CD14-positive monocyte (primary cell): ENCODE measurements around the gene NUMB. TPM values are rescaled to one million over a fixed set of nuclear protein-coding genes. Genes with fewer than 3 reads are reported as not detected.

Source experiments
- DNase-seq, 3 donors: peaks; one replicate each; pipeline ENCODE4 v3.0.0-alpha.2; 2011 to 2022
- H2AFZ ChIP-seq: 2 replicates; pipeline ENCODE4 v1.6.0; 2012; ENCODE audit warnings: mild to moderate bottlenecking, low read depth, low read length, inconsistent platforms; ENCODE audit not compliant: insufficient read depth, poor library complexity, severe bottlenecking
- H3K27ac ChIP-seq, 2 donors: 1 replicate in 1 of 2; 2 replicates in 1 of 2; pipeline ENCODE4 v1.5.1; 2012 to 2013; ENCODE audit warnings: low read length in 2 of 2, control low read depth in 1 of 2, inconsistent platforms in 1 of 2, low read depth in 1 of 2, mild to moderate bottlenecking in 1 of 2
- H3K27me3 ChIP-seq, 2 donors: one replicate each; pipeline versions ENCODE4 v1.6.0 to v1.6.1; 2011 to 2013; ENCODE audit warnings: low read length in 2 of 2; ENCODE audit not compliant: control insufficient read depth in 2 of 2, insufficient read depth in 2 of 2
- H3K36me3 ChIP-seq, 2 donors: replicated peaks in 1 of 2; 1 replicate in 1 of 2; 2 replicates in 1 of 2; pipeline versions ENCODE4 v1.5.1 to v1.6.1; 2012 to 2013; ENCODE audit warnings: low read length in 2 of 2, control low read depth in 1 of 2, inconsistent platforms in 1 of 2, mild to moderate bottlenecking in 1 of 2; ENCODE audit not compliant: insufficient read depth in 2 of 2, control insufficient read depth in 1 of 2
- H3K4me1 ChIP-seq, 2 donors: 1 replicate in 1 of 2; 2 replicates in 1 of 2; pipeline versions ENCODE4 v1.5.1 to v1.6.1; 2012 to 2013; ENCODE audit warnings: low read length in 2 of 2, control low read depth in 1 of 2, inconsistent platforms in 1 of 2, mild to moderate bottlenecking in 1 of 2, moderate library complexity in 1 of 2; ENCODE audit not compliant: insufficient read depth in 2 of 2, control insufficient read depth in 1 of 2
- H3K4me2 ChIP-seq: replicated peaks from 2 replicates; pipeline ENCODE3; 2012; ENCODE audit warnings: low read length, moderate library complexity, mild to moderate bottlenecking; ENCODE audit not compliant: poor library complexity, severe bottlenecking; ENCODE audit errors: extremely low read depth
- H3K4me3 ChIP-seq, 3 experiments: fragments of 200-600 bp in 1 of 3; sonication (generic) in 1 of 3; replicated peaks in 1 of 3; 1 replicate in 2 of 3; 2 replicates in 1 of 3; pipeline ENCODE4 v1.5.1; 2011 to 2013; ENCODE audit warnings: low read length in 3 of 3, mild to moderate bottlenecking in 3 of 3, control low read depth in 2 of 3, low read depth in 2 of 3, inconsistent platforms in 1 of 3, moderate library complexity in 1 of 3
- H3K79me2 ChIP-seq: 2 replicates; pipeline ENCODE4 v1.6.0; 2012; ENCODE audit warnings: mild to moderate bottlenecking, control low read depth, inconsistent platforms, low read length, moderate library complexity; ENCODE audit not compliant: insufficient read depth
- H3K9ac ChIP-seq: 2 replicates; pipeline ENCODE4 v1.6.0; 2017; ENCODE audit warnings: low read length, mild to moderate bottlenecking; ENCODE audit not compliant: insufficient read depth, poor library complexity, severe bottlenecking
- H3K9me3 ChIP-seq, 2 donors: replicated peaks in 1 of 2; 1 replicate in 1 of 2; 2 replicates in 1 of 2; pipeline versions ENCODE4 v1.5.1 to v1.6.1; 2012 to 2013; ENCODE audit warnings: low read length in 2 of 2, control low read depth in 1 of 2; ENCODE audit not compliant: control insufficient read depth in 1 of 2, insufficient read depth in 1 of 2
- H4K20me1 ChIP-seq: 2 replicates; pipeline ENCODE4 v1.6.0; 2012; ENCODE audit warnings: mild to moderate bottlenecking, low read length, control low read depth, moderate library complexity; ENCODE audit not compliant: insufficient read depth
- H3K27ac Mint-ChIP-seq, 7 donors: one replicate each; pipeline ENCODE4 v1.8.0; 2020; ENCODE audit warnings: mild to moderate bottlenecking in 7 of 7, mixed read lengths in 7 of 7, moderate library complexity in 6 of 7, inconsistent platforms in 2 of 7
- H3K27me3 Mint-ChIP-seq, 3 donors: one replicate each; pipeline ENCODE4 v1.8.0; 2021 to 2022; ENCODE audit warnings: low read depth in 3 of 3, mild to moderate bottlenecking in 3 of 3, mixed read lengths in 3 of 3, moderate library complexity in 3 of 3, inconsistent platforms in 1 of 3
- H3K36me3 Mint-ChIP-seq, 2 donors: one replicate each; pipeline ENCODE4 v1.8.0; 2020; ENCODE audit warnings: mixed read lengths in 2 of 2, inconsistent platforms in 1 of 2, mild to moderate bottlenecking in 1 of 2
- H3K4me1 Mint-ChIP-seq: one replicate; pipeline ENCODE4 v1.8.0; 2020; ENCODE audit warnings: mild to moderate bottlenecking, mixed read lengths
- H3K4me3 Mint-ChIP-seq, 2 donors: one replicate each; pipeline ENCODE4 v1.8.0; 2020; ENCODE audit warnings: mild to moderate bottlenecking in 2 of 2, mixed read lengths in 2 of 2, moderate library complexity in 1 of 2
- H3K9me3 Mint-ChIP-seq, 7 donors: one replicate each; pipeline ENCODE4 v1.8.0; 2020 to 2022; ENCODE audit warnings: mixed read lengths in 7 of 7, mild to moderate bottlenecking in 6 of 7, moderate library complexity in 6 of 7, inconsistent platforms in 2 of 7
- CTCF ChIP-seq: fragments of 200-600 bp; IDR thresholded peaks from one replicate; pipeline ENCODE4 v1.8.0; 2022; ENCODE audit warnings: antibody characterized with exemption, mild to moderate bottlenecking
- WGBS: methylation state at CpG from one replicate; pipeline ENCODE4 v1.1.5; 2013; ENCODE audit warnings: missing lambda C conversion rate; ENCODE audit not compliant: insufficient coverage; 5-methylcytosine and 5-hydroxymethylcytosine counted together
- intact Hi-C, 2 donors: fragments of 100-400 bp; cut with micrococcal nuclease; formaldehyde crosslinking; loops; one replicate each; pipeline versions ENCODE4 v1.15.0 to v1.15.1; 2023
- polyA plus RNA-seq, 3 donors: library from polyadenylated mRNA; depleted of rRNA in 1 of 3; unstranded in 2 of 3; stranded (reverse) in 1 of 3; fragments of 300-500 nt in 2 of 3; fragments of >200 nt in 1 of 3; fragmentation: Illumina TruSeq in 2 of 3; gene quantifications; 1 replicate in 2 of 3; 2 replicates in 1 of 3; pipeline ENCODE4 v1.2.3, GENCODE V29; 2012 to 2021

Gene NUMB
- polyA plus RNA-seq, 3 donors: 83.4 to 223 (median 126) TPM

GRCh38 chr14:73273799-73274198, 184.5 kb downstream of the NUMB start:
- no peak for TF ChIP-seq CTCF
- intact Hi-C loops: loop anchor here in 1 of 2 donors (2.0 kb wide), 1 partner anchor 67 kb away; no protein-coding TSS in a partner anchor
- H3K4me3 Mint-ChIP-seq: no peak overlapping the region
- H3K4me1 Mint-ChIP-seq: peaks cover 17% of the 10 kb centered on the region
- H3K9ac ChIP-seq: no peak overlapping the region
- H3K36me3 ChIP-seq: peaks cover 50 to 70% of the 10 kb centered on the region in 2 donors
- H3K4me2 ChIP-seq: no peak overlapping the region
- peaks cover 82% of the 10 kb centered on the region for H4K20me1 ChIP-seq
- no peak overlapping the region for H3K27ac ChIP-seq
- H3K79me2 ChIP-seq: no peaks in the 10 kb centered on the region
- no peaks in the 10 kb centered on the region for H3K9me3 ChIP-seq
- WGBS: 100% methylated on average over 4 of the region's 4 CpGs
- peaks cover 9 to 16% of the 10 kb centered on the region in 2 donors for H3K4me1 ChIP-seq
- peaks cover 3 to 13% (median 8%) of the 10 kb centered on the region in 3 donors for H3K27me3 Mint-ChIP-seq
- H3K4me3 ChIP-seq: no peak overlapping the region
- no peaks in the 10 kb centered on the region for H3K27me3 ChIP-seq
- H3K9me3 Mint-ChIP-seq: no peaks in the 10 kb centered on the region
- no peak for DNase-seq
- no peak overlapping the region for H3K27ac Mint-ChIP-seq
- no peak overlapping the region for H2AFZ ChIP-seq
- H3K36me3 Mint-ChIP-seq: peaks cover 61 to 68% of the 10 kb centered on the region in 2 donors

DNA sequence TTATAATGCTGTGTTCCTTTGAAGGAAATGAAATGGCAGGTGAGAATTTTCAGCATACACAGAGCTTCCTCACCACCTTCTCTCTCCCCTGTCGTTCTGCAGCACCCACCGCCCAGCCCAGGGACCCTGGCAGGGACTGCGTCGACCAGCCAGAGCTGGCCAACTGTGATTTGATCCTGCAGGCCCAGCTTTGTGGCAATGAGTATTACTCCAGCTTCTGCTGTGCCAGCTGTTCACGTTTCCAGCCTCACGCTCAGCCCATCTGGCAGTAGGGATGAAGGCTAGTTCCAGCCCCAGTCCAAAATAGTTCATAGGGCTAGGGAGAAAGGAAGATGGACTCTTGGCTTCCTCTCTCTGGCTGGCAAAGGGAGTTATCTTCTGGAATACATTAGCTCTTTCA, 186.0 kb downstream of the NUMB start:
- Histone ChIP-seq H4K20me1 (peaks cover 73% of the 10 kb centered on the region), H3K36me3 (peaks cover 43 to 56% of the 10 kb centered on the region in 2 donors)
- intact Hi-C loops: no loop called here

More for the DNA sequence above, 186.0 kb downstream of the NUMB start:
- H3K4me2 ChIP-seq: no peak overlapping the region
- Mint-ChIP-seq H3K27me3 (peaks cover 6 to 13% (median 11%) of the 10 kb centered on the region in 3 donors), H3K4me1 (peaks cover 17% of the 10 kb centered on the region), H3K4me3 (no peak overlapping the region), H3K27ac (no peak overlapping the region), H3K36me3 (peaks cover 56 to 57% of the 10 kb centered on the region in 2 donors), H3K9me3 (no peaks in the 10 kb centered on the region)
- H3K27ac ChIP-seq: no peak overlapping the region
- H3K9me3 ChIP-seq: no peaks in the 10 kb centered on the region
- H3K27me3 ChIP-seq: no peaks in the 10 kb centered on the region
- TF ChIP-seq CTCF: no peak
- H3K4me3 ChIP-seq: no peak overlapping the region
- peaks cover 9 to 16% of the 10 kb centered on the region in 2 donors for H3K4me1 ChIP-seq
- no peak for DNase-seq
- no peak overlapping the region for H3K9ac ChIP-seq
- H2AFZ ChIP-seq: no peak overlapping the region
- H3K79me2 ChIP-seq: no peaks in the 10 kb centered on the region
- whole genome bisulfite sequencing: 100% methylated on average over 3 of the region's 6 CpGs
